Hematopoietic multipotent progenitor cell (in vitro differentiated cells): ENCODE measurements around the gene LIMS4. TPM values are rescaled to one million over a fixed set of nuclear protein-coding genes. Genes with fewer than 3 reads are reported as not detected.
"Not testable (repeated sequence)": the region's sequence is repeated elsewhere in the genome, so short reads cannot be mapped to it uniquely, and the experiment has no call there.

ENCODE experiments used
- DNase-seq, 3 donors: peaks; one replicate each; pipeline ENCODE4 v3.0.0-alpha.2; 2011 to 2015; ENCODE audit warnings: low read depth in 2 of 3, low spot score in 2 of 3
- total RNA-seq: library from RNA; depleted of rRNA; stranded (reverse); fragments of >200 nt; gene quantifications from one replicate; pipeline ENCODE4 v1.2.3, GENCODE V29; 2012

The LIMS4 gene, protein sequence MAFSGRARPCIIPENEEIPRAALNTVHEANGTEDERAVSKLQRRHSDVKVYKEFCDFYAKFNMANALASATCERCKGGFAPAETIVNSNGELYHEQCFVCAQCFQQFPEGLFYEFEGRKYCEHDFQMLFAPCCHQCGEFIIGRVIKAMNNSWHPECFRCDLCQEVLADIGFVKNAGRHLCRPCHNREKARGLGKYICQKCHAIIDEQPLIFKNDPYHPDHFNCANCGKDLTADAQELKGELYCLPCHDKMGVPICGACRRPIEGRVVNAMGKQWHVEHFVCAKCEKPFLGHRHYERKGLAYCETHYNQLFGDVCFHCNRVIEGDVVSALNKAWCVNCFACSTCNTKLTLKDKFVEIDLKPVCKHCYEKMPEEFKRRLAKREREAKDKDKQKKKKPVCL
- total RNA-seq: 0.54 TPM

DNA sequence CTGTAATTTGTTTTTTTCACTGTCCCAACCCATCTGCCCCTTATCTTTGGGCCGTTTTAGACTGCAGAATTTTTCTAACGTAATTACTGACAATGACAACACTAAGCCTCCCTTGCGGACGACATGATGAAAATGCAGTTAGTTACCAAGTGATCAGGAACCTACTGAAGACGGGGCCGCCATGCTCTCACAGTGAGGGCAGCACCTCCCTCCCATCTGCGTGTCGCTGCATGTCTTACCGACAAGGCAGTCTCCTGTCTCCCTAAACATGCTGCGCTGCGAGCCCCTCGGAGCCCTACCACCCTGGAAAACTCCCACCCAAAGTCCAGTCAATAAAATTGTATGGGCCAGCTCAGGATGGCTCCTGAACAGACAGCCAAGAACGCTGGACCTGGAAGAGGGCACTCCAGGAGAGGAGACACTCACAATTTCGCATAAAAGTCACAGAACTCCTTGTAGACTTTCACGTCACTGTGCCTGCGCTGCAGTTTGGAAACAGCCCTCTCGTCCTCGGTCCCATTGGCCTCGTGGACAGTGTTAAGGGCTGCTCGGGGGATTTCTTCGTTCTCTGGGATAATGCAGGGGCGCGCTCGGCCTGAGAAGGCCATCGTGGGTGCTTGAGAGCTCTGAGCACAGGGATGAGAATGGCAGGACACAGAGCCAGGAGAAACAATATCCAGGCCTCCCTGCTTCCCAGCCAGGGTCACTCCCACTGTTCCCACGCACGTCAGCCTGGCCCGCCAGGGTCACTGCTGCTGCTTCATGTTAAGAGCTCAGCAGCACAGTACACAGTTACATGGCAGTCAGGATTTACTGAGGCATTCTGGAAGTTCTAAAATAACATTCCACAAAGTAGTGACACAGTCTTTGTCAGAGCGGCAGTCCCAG is at the start of gene LIMS4:
TSS of gene LIMS4 (minus strand) at position 646 of the 888 bp plus-strand sequence. CDS start at position 608, 38 bp downstream.
- not testable (repeated sequence) for DNase-seq

DNA sequence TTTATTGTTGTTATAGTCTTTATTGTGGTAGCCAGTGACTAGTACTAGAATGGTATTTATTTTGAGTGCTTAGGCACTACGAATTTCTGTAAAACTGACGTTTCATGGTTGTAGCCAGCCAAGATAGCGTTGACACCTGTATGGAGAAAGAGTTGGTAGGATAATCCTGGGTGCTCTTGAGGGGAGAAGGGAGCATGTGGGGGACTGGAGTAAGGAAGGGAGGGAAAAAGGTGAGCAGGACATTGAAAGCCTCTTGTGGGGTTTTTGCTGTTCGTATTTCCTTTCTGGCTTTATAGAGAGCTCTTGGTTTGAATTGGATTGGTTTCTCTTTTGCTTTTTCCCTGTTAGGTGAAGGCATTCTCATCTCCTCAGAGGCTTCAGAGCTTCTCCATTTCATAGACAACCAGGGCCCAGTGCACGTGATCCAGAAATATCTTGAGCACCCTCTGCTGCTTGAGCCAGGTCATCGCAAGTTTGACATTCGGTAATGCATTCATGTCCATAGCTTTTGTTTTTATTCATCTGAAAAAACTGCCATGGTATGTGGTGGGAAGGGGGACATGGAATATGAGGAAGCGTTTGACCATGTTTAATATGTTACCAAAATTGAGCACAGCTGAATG is 27.2 kb upstream of the LIMS4 start:
- DNase-seq: not testable (repeated sequence)

DNA sequence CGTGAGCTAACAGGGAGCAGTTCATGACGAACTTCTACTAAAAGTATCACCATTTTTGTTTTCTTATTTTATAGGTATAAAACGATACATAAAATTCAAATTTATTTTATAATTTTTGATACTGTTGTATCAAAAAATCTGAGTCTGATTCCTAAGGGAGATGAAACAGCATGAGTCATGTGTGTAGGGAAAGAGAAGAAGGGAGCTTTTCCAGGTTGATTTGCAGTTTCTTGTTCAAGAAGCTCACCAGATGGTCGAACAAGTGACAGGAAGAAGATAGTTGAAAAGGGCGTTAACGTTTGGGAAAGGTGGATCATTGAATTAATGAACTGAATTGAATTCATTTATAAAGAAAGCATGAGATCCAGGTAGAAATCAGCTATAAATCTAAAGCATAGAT is 23.4 kb upstream of the LIMS4 start:
- DNase-seq: not testable (repeated sequence)

DNA sequence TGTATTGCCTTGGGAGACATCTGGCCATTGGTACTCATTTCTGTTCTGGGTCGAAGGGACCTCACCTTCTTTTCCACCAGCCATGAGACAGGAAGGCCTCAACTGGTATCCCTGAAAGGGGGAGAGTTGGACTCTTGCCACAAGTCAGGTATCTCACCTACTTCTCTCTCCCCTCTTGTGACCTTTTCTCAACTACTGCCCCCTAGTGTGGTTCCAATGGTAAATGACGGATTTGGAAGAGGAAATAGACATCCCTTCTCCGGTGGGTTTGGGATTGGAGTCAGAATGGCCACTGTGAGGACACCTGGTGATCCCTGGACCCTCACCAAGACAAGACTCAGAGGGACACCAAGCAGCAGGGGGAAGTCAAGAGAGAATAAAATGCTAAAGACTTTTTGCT is 21.9 kb upstream of the LIMS4 start:
- not testable (repeated sequence) for DNase-seq

DNA sequence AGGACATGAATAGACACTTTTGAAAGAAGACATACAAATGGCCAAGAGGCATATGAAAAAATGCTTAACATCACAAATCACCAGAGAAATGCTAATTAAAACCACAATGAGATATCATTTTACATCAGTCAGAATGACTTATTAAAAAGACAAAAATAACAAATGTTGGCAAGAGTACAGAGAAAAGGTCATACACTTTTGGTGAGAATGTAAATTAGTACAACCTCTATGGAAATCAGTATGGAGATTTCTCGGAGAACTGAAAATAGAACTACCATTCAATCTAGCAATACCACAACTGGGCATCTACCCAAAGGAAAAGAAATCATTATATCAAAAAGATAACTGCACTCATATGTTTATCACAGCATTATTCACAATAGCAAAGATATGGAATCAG is 16.4 kb upstream of the LIMS4 start:
- not testable (repeated sequence) for DNase-seq

DNA sequence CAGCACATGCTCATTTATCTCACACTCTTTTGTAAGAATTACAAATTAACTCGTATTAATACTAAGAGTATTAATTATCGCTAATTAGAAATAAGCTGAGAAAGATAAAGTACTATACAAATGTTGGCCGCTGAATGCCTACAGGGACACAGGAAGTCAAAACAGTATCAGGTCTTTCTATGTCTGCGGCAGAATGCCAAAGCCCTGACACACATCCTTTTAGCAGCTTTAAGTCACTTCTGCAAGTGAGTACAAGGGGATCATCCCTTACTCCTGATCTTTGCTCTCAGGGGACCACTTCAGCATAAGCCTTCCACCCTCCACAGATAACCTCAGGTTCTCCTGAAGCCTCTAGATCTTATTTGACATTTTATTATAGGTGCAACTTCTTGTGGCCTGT is 10.1 kb upstream of the LIMS4 start:
- DNase-seq: not testable (repeated sequence)

DNA sequence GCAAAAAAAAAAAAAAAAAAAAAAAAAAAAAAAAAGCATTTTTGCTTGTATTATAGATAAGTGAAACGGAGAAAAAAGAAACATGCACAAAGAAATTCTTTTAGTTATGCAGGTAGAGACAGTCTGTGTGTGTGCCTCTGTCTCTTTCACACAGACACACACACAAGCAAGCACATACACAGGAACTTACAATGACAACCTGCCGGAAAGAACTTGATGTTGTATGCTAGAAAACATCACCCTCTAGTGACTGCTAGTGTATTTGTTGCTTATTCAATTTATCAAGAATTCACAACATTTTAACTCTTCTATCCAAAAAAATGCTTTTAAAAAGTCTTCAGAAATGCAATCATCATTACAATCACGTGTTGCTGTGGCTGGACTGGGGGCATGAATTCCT is 8.6 kb upstream of the LIMS4 start:
- not testable (repeated sequence) for DNase-seq

DNA sequence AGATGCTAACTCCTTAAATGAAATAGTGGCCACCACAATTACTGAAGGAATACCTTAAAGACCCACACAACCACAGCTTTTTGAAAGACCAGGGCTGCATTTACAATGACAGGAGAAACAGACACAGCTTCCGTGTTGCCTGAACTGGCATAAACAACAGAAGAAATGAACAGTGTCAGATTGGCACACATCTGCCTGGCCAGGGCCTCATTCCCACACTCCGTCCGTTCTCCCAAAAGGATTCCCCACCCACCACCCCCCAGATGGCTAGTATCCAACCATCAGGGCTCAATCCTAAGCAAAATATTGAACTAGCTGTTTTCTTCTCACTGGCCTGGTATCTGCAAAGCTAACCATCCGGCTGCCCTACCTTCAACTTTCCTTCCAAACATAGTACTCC is 7.5 kb upstream of the LIMS4 start:
- not testable (repeated sequence) for DNase-seq

DNA sequence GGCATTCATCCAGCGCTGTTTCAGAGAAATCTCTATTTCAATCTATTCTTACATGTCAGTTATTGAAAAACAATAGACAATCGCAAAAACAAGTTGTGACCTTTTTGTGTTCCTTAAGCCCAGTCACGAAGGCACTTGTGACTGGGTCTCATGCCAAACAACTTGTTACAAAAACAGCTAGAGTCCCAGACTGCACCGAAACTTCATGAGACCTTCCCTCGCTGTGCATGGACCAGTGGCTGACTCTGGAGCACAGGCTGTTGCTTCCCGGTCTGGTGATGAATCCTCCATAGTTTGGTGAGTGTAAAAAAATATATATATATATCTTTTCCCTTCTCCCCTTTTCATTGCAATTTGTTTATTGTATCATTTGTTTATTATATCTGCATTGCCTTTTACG is 4.8 kb upstream of the LIMS4 start:
- DNase-seq: not testable (repeated sequence)

DNA sequence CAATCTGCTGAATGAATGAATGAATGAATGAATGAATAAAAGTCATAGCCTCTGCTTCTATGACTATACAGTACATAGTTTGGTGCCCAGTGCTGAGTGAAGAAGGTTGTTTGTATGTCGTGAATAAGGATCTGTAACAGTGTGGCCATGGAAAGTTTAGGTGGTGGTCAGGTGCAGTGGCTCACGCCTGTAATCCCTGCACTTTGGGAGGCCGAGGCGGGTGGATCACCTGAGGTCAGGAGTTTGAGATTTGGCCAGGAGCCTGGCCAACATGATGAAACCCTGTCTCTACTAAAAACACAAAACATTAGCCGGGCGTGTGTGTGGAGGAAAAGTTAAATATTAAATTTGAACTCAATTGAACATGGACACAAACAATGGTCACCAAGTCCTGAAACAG is 4.3 kb upstream of the LIMS4 start:
- not testable (repeated sequence) for DNase-seq

DNA sequence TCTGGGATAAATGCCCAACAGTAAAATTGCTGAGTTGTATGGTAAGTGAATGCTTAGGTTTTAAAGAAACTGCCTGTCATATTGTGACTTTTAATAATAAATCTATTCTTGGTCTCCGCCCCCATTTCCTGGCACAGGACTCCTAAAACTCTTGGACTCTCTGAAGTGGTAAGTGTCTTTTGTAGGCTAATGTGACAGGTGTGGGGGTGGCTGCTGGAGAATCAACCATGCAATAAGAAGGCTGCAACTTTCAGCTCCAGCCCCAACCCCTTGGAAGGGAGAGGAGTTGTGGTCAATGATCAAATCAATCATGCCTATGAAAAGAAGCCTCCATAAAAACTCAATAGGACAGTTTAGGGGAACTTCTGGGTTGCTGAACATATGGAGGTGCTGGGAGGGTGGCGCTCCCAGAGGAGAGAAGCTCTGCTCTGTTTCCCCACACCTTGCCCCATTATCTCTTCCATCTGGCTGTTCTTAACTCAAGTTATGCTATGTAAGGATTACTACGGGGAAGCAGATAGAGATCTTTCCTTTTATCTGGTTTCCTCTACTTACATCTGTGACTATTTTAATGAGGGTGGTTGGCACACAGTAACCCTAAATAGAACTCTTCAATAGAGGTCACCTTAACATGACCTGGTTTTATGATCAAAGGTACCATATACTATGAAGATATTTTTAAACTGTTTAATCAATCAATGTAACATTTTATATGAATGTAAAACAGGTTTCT is 3.2 kb upstream of the LIMS4 start:
- DNase-seq: not testable (repeated sequence)

DNA sequence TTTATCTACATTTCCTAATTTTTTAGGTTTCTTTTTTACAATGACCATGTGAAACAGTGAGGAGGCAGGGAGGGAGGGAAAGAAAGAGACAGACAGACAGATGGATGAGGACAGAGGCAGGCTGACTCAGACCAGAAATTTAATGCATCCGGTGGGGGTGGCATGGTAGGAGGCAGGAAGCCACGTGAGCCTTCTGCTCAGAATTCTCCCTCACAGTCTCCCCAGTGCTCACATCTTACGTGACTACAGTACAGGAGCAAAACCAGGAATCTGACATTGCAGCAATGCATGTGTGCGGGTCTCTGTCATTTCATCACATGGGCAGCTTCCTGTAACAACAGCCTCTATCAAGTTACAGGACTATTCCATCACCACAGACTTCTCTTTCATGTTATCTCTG is 2.3 kb upstream of the LIMS4 start:
- DNase-seq: not testable (repeated sequence)

DNA sequence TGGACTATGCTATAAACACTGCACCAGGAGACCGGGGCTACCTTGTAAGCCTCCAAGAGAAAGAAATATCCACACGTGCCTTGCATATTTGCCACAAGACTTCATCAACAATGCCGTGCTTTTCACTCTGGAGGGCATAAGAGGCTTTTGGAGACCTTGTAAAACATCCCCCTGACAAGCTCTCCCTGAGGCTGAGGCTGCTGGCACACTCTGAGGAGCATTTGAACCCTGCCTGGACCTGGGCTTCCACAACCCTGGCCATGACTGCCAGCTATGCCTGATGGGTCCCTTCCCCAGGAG is 393 bp upstream of the LIMS4 start:
- not testable (repeated sequence) for DNase-seq

DNA sequence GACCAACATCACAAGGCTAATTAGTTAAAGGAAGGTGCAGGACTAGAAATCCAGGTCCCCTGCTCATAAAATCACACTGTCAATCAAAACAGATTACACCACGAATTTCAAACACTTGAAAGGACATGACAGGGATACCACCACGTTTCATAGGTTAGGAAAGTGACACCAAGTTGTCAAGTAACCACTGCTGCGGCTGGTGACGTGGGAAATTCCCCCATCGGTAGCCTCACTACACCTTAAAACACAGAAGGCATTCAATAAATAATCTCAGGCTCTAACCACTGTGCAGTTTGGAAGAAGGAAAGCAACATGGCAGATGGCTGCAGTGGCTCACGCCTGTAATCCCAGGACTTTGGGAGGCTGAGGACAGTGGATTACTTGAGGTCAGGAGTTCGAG is 3.7 kb downstream of the LIMS4 start:
- DNase-seq: not testable (repeated sequence)

DNA sequence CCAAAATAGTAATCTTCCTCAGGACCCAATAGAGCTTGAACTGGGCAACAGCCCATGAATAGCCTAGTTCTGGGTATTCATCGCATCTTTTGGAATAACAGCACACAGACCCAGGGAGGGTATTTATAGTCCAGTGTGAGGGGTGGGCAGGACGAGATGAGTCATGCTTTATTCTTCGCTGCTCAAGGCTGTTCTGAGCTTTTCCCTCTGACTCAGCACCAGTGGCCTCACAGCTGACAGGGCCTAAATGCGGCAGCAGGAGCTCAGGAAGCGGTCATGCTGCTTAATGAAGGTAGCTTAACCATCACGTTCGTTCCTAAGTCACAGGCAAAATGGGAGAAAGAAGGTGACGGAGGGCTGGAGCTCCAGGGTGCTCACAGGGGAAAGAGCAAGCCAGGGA is 7.3 kb downstream of the LIMS4 start:
- not testable (repeated sequence) for DNase-seq

DNA sequence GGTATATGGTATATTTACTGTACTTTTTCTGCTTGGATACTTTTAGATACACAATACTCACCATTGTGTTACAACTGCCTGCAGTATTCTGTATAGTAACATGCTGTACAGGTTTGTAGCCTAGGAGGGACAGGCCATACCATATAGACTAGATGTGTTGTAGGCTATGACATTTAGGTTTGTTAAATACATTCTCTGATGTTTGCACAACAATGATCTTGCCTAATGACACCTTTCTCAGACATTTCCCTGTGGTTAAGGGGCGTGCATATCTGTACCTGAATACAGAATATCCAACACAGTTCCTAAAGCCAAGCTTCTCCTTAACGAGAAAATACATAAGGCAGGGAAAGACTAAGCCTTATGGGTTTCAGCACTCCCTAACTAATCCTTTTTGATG is 10.2 kb downstream of the LIMS4 start:
- DNase-seq: not testable (repeated sequence)

DNA sequence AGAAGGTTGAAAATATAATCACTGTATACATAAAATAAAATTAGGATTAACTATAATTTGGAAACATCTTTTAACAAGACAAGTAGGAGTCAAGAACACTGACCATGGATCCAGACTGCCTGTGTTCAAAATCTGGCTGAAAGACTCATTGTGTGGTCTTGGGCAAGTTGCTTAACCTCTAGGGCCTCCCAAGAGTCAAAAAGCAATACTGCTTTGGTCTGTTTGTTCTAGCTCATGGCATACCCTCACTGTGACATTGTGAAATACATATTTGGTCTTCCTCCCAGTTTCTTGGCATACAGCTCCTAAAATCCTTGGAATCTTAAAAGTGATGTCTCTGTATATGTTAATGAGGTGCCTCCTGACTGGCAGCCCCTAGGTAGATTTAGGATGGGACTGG is 12.3 kb downstream of the LIMS4 start:
- DNase-seq: not testable (repeated sequence)

DNA sequence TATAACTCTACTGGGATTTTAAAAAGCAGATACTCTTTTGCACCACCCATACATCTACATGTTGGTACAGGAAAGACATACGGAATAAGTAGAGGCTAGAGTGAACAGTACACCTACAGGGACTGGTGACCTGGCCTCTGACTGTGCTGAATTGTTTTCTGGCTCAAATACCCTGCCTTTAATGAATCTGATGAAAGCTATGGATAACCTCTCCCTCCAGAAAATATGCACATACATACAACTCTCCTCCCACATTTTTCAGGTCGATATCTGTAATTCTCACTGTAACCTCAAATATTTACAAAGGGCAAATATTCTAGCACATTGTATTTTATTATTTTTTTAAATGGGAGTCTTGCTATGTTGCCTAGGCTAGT is 15.4 kb downstream of the LIMS4 start:
- DNase-seq: not testable (repeated sequence)

DNA sequence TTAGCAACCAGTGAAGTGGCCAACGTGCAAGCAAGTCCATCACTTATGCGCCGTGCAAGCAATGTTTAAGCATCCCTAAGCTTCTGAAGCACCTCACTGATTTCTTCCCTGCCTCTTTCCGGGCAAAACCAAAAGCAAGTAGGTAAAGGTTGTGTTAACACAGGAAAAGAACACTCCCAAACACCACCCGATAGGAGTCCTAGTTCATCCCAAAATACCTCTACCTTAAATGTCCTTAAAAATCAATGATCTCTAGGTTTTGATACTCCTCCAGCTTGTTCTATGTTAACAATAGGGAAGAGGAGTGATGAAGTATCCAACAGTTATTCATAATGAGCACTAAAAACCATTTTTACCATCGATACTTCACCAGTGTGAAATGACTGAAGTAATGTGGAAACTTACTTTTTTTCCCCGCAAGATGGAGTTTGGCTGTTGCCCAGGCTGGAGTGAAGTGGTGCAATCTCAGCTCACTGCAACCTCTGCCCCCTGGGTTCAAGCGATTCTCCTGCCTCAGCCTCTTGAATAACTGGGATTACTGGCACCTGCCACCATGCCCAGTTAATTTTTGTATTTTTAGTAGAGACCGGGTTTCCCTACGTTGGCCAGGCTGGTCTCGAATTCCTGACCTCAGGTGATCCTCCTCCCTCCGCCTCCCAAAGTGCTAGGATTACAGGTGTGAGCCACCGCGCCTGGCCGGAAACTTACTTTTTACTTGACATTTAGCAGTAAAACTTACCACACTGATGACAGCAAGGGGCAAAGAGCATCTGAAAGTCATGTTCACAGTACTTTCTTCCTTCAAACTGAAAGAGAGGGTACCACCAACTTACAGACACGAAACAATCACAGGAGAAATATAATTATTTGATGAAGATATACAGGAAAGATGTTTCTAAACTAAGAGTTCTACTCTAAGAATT is 16.1 kb downstream of the LIMS4 start:
- not testable (repeated sequence) for DNase-seq
